Breast epithelium (tissue), 3 donors: ENCODE data around the gene JOSD2.

Experiments used
- POLR2A ChIP-seq: fragments of 450-650 bp; IDR thresholded peaks from one replicate; pipeline ENCODE4 v1.6.1; 2016; ENCODE audit warnings: antibody characterized with exemption, mild to moderate bottlenecking, moderate library complexity
- TF ChIP-seq, protein P1 (sequence below), 3 donors: fragments of 450-650 bp; IDR thresholded peaks; one replicate each; pipeline ENCODE4 v1.5.1; 2016 to 2017; ENCODE audit warnings: antibody characterized with exemption in 3 of 3, mild to moderate bottlenecking in 3 of 3, moderate library complexity in 3 of 3

DNA sequence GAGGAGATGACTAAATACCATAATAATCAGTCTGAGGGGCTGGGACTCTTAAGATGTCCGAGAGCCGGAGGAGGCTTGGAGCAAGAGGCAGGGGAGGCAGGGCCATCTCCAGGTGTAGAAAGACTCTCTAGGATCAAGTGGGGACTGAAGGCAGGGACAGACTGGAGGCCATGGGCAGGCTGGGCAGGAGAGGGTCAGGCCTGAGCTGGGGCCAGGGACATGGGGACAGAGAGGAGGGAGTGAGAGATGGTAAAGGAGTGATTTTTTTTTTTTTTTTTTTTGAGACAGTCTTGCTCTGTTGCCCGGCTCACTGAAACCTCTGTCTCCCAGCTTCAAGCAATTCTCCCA lies 2.2 kb downstream of the JOSD2 start:
- TF ChIP-seq, protein P1, sequence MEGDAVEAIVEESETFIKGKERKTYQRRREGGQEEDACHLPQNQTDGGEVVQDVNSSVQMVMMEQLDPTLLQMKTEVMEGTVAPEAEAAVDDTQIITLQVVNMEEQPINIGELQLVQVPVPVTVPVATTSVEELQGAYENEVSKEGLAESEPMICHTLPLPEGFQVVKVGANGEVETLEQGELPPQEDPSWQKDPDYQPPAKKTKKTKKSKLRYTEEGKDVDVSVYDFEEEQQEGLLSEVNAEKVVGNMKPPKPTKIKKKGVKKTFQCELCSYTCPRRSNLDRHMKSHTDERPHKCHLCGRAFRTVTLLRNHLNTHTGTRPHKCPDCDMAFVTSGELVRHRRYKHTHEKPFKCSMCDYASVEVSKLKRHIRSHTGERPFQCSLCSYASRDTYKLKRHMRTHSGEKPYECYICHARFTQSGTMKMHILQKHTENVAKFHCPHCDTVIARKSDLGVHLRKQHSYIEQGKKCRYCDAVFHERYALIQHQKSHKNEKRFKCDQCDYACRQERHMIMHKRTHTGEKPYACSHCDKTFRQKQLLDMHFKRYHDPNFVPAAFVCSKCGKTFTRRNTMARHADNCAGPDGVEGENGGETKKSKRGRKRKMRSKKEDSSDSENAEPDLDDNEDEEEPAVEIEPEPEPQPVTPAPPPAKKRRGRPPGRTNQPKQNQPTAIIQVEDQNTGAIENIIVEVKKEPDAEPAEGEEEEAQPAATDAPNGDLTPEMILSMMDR (IDR thresholded peaks at IDR 0.05) = no peak
- TF ChIP-seq POLR2A = no peak
